HFF-Myc (cell line): ENCODE measurements around the gene LDLR.
"Not testable (repeated sequence)": the region's sequence is repeated elsewhere in the genome, so short reads cannot be mapped to it uniquely, and the experiment has no call there.

Source experiments
- DNase-seq: peaks from one replicate; pipeline ENCODE4 v3.0.0-alpha.2; 2011; ENCODE audit warnings: low read depth; ENCODE audit errors: extremely low read depth
- H3K4me3 ChIP-seq: replicated peaks from 2 replicates; pipeline ENCODE4 v1.5.1; 2011; ENCODE audit warnings: low read depth, mild to moderate bottlenecking, control low read depth, low read length
- CTCF ChIP-seq: IDR thresholded peaks from 2 replicates; pipeline ENCODE4 v1.5.1; 2012; ENCODE audit warnings: mild to moderate bottlenecking, low read depth, low read length, control low read depth; ENCODE audit errors: missing control alignments

The LDLR gene

GRCh38 chr19:11102944-11103343, 13.7 kb downstream of the LDLR start:
- DNase-seq, result no peak
- H3K4me3 ChIP-seq, result no peak overlapping the region
- no peak for TF ChIP-seq CTCF

- DNase-seq, H3K4me3 ChIP-seq: not testable (repeated sequence)
Observed at GRCh38 chr19:11103667-11104066, 14.4 kb downstream of the LDLR start.

GRCh38 chr19:11105014-11105636, 15.9 kb downstream of the LDLR start:
- TF ChIP-seq CTCF, result no peak
- no peak overlapping the region for H3K4me3 ChIP-seq
- no peak for DNase-seq

GRCh38 chr19:11106477-11106876, 17.2 kb downstream of the LDLR start:
- no peak for TF ChIP-seq CTCF
- DNase-seq, result no peak
- no peak overlapping the region for H3K4me3 ChIP-seq

GRCh38 chr19:11108746-11109145, 19.5 kb downstream of the LDLR start:
- DNase-seq, result no peak
- no peak overlapping the region for H3K4me3 ChIP-seq
- TF ChIP-seq CTCF, result no peak

GRCh38 chr19:11111117-11111770, 22.0 kb downstream of the LDLR start:
- TF ChIP-seq CTCF, result no peak
- no peak overlapping the region for H3K4me3 ChIP-seq
- no peak for DNase-seq

GRCh38 chr19:11111771-11112144, 22.5 kb downstream of the LDLR start:
- TF ChIP-seq CTCF, result no peak
- no peak for DNase-seq
- no peak overlapping the region for H3K4me3 ChIP-seq
